Activated naive CD8-positive, alpha-beta T cell treated with anti-CD3 and anti-CD28 coated beads, Interleukin-2, amount 10 ng/mL, durations not matched to agents 7 days and 5 days (primary cell): ENCODE data around the gene CNTNAP5. TPM values are rescaled to one million over a fixed set of nuclear protein-coding genes. Genes with fewer than 3 reads are reported as not detected.

Experiments
- ATAC-seq: fragments of 150-1000 bp; cut with Tn5 transposase; one replicate; pipeline ENCODE4 v1.10.0; 2021; ENCODE audit warnings: low read depth, moderate library complexity
- POLR2A ChIA-PET: fragments of 350-600 bp; sonication (Branson Sonifier 250); formaldehyde crosslinking; loops from one replicate; lab custom pipeline; 2021; ENCODE audit warnings: antibody characterized with exemption; lab: Charles Lee
- DNase-seq: peaks from one replicate; pipeline ENCODE4 v3.0.0; 2021
- H3K27ac Mint-ChIP-seq: one replicate; pipeline ENCODE4 v1.8.0; 2022; ENCODE audit warnings: mild to moderate bottlenecking, mixed read lengths
- H3K27me3 Mint-ChIP-seq: one replicate; pipeline ENCODE4 v1.8.0; 2022; ENCODE audit warnings: mild to moderate bottlenecking, moderate library complexity, mixed read lengths
- H3K36me3 Mint-ChIP-seq: one replicate; pipeline ENCODE4 v1.8.0; 2021; ENCODE audit warnings: mild to moderate bottlenecking, mixed read lengths
- H3K4me1 Mint-ChIP-seq: one replicate; pipeline ENCODE4 v1.8.0; 2021; ENCODE audit warnings: mixed read lengths
- H3K4me3 Mint-ChIP-seq: one replicate; pipeline ENCODE4 v1.8.0; 2022; ENCODE audit warnings: mild to moderate bottlenecking, moderate library complexity, mixed read lengths
- H3K9me3 Mint-ChIP-seq: one replicate; pipeline ENCODE4 v1.8.0; 2021; ENCODE audit warnings: mixed read lengths
- total RNA-seq, 2 experiments: library from RNA; stranded (reverse); gene quantifications; one replicate each; pipeline ENCODE4 v1.2.3, GENCODE V29; 2021

The CNTNAP5 gene
- total RNA-seq, 2 experiments from 2014 or later, result not detected

DNA sequence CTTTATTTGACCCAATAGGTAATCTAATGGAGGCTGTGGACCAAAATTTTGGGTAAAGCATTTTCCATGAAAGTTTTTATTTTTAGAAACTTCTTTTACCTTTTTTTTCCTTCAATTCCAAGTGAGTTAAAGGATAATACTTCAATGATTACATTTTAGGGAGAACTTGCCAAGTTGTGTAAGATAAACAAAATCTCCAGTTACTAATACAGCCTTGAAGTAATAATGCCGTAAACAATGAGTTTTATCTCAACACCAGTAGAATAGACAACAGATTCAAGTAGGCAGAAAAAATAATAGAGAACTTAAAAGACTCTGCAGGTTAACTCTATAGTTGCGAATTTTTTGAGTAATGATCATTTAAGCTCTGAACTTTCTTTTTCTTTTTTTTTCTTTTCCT is 807.4 kb downstream of the CNTNAP5 start:
- no peaks in the 10 kb centered on the region for H3K27me3 Mint-ChIP-seq
- DNase-seq (no peak), ATAC-seq (no peak)
- H3K36me3 Mint-ChIP-seq, result no peaks in the 10 kb centered on the region
- H3K4me1 Mint-ChIP-seq, result no peaks in the 10 kb centered on the region
- H3K9me3 Mint-ChIP-seq, result peaks cover 4% of the 10 kb centered on the region
- POLR2A ChIA-PET, result no interaction called here
- no peak overlapping the region for H3K27ac Mint-ChIP-seq
- no peak overlapping the region for H3K4me3 Mint-ChIP-seq

DNA sequence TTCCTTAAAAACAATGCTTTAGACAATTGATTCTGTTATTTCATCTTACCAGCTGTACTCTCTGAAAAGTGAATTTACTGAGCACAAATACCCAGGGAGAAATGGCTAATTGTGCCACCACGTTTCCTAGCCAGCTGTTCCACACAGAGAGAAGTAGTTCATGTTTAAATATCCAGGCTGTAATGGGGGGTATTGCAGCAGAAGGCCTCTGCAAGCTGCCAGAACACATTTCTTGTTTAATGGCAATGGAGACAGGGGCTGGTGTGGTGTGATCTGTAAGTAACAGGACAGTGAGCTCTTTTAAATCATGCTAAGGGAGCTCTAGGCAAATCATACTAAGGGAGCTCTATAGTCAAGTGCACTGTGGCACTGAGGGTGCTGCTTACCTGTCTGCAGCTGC is 809.2 kb downstream of the CNTNAP5 start:
- POLR2A ChIA-PET, result no interaction called here
- DNase-seq (no peak), ATAC-seq (no peak)
- Mint-ChIP-seq H3K4me1 (no peaks in the 10 kb centered on the region), H3K9me3 (no peaks in the 10 kb centered on the region), H3K36me3 (no peaks in the 10 kb centered on the region), H3K4me3 (no peak overlapping the region), H3K27me3 (no peaks in the 10 kb centered on the region), H3K27ac (no peak overlapping the region)

DNA sequence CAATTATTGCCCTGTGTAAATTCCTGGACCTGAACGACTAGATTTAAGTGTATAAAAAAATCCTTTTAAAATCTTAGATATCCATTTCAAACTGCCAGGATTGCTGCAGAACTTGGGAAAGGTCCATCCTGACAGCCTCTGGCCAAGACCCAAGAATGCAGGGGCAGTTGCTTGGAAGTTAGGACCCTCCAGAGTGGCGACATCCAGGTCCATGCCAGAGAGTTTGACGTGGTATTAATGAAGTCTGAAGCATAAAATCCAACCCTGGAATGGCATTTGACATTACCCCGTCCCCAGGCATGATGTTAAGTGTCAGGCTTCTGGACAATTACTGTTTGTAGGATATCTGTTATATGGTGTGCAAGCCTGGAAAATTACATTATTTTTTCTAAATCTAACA is 810.2 kb downstream of the CNTNAP5 start:
- no peaks in the 10 kb centered on the region for H3K4me1 Mint-ChIP-seq
- H3K27me3 Mint-ChIP-seq, result no peaks in the 10 kb centered on the region
- no peak overlapping the region for H3K4me3 Mint-ChIP-seq
- H3K36me3 Mint-ChIP-seq, result no peaks in the 10 kb centered on the region
- POLR2A ChIA-PET, result no interaction called here
- no peaks in the 10 kb centered on the region for H3K9me3 Mint-ChIP-seq
- ATAC-seq (no peak), DNase-seq (no peak)
- H3K27ac Mint-ChIP-seq, result no peak overlapping the region

DNA sequence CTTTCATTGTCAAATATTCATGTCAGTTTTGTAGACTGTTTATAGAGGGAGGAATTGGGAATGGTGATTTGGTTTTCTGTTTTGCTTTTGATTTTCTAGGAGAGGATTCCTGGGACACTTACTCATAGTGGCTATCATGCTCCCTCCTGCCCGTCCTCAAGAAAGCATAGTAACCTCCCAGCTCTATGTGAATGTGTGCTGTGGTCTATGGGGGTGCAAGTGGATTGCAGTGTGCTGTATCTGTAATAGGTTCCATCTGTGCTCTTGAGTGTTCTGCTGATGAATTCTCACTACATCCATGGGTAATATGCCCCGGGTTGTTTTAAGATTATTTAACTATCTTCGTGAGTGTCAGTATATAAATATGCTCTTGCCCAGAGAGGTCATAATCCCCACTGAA is 811.3 kb downstream of the CNTNAP5 start:
- no peak overlapping the region for H3K27ac Mint-ChIP-seq
- no peak for ATAC-seq

DNA sequence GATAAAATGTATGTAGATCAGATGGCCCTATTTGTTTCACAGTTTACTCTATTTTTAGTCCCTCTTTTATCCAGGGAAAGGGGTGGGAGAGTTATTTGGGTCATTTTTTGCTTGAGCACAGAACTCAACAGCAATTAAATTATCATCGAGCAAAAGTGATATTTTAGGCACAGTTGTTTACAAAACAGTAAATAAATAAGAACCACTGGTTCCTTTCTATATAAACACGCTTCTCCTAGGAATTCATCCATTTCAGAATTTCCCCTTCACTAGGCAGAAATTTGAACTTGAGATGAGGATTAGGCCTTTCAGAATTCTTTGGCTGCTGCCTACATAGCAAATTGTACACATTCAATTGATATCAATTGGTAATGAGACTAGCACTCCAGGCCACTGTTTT is 812.4 kb downstream of the CNTNAP5 start:
- H3K9me3 Mint-ChIP-seq, result no peaks in the 10 kb centered on the region
- no peak for ATAC-seq
- H3K27me3 Mint-ChIP-seq, result no peaks in the 10 kb centered on the region
- no peak for DNase-seq
- H3K4me3 Mint-ChIP-seq, result no peak overlapping the region
- no peaks in the 10 kb centered on the region for H3K4me1 Mint-ChIP-seq
- POLR2A ChIA-PET, result no interaction called here
- no peak overlapping the region for H3K27ac Mint-ChIP-seq
- no peaks in the 10 kb centered on the region for H3K36me3 Mint-ChIP-seq

More for the DNA sequence above, 811.3 kb downstream of the CNTNAP5 start:
- no peak for DNase-seq
- H3K27me3 Mint-ChIP-seq, result no peaks in the 10 kb centered on the region
- POLR2A ChIA-PET, result no interaction called here
- no peaks in the 10 kb centered on the region for H3K9me3 Mint-ChIP-seq
- no peaks in the 10 kb centered on the region for H3K36me3 Mint-ChIP-seq
- H3K4me1 Mint-ChIP-seq, result no peaks in the 10 kb centered on the region
- H3K4me3 Mint-ChIP-seq, result no peak overlapping the region

DNA sequence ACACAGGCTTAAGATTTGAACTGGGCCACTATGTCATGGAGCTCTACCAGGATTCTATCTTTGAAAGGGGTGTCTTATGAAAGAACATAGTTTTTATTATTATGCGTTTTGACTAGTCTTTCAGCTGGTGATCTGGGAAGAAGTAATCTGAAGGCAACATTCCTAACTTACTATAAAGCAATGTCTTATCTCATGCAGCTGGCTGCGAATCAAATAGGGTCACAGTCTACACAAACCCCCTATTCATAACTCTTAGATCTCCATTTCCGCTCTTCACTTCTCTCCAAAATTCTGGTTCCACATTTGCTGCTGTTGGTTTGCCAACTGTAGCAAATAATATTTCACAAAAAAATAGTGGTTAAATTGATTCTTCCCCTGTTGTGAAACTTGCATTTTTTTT is 813.3 kb downstream of the CNTNAP5 start:
- Mint-ChIP-seq H3K4me1 (no peaks in the 10 kb centered on the region), H3K9me3 (no peaks in the 10 kb centered on the region), H3K4me3 (no peak overlapping the region), H3K27ac (no peak overlapping the region), H3K27me3 (no peaks in the 10 kb centered on the region), H3K36me3 (no peaks in the 10 kb centered on the region)
- POLR2A ChIA-PET, result no interaction called here
- ATAC-seq, result no peak
- DNase-seq, result no peak

DNA sequence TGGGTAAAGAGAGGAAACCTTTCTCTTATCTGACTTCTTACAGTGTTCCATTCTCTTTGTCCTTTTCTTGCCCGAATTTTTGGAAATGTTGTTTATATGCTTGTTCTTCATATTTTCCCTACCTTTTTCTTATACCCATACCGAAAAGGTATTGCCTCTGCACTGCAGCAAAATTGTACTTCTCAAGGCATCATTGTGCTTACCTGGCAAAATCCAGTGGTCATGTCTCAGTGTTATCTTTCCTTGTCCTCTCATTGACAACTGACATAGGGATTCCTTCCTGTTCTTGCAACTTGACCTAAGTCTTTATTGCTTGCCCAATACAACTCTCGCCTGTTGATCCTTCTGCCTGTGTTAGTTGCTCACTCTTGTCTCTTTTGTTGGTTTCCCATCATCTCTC is 842.2 kb downstream of the CNTNAP5 start:
- Mint-ChIP-seq H3K9me3 (no peaks in the 10 kb centered on the region), H3K4me3 (no peak overlapping the region)

DNA sequence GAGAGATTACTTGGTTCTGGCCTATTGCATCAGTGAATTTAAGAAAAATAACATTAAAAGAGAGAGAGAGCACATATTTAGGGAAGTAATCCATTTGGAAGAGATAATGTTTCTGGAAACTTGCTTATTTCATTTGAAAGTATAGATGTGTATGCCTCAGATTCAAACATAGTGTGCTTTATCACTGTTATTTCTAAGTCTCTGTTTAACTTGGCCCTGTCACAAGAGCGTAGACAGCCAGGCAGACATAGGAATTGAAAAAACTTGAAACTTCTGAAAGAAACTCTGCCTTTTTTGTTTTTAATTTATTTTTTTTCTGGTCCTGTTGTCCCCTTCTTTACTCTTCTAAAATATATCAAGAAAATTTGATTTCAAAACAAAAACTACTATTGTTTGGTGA is 849.1 kb downstream of the CNTNAP5 start:
- Mint-ChIP-seq H3K4me3 (no peak overlapping the region), H3K27ac (no peak overlapping the region), H3K4me1 (no peaks in the 10 kb centered on the region), H3K9me3 (no peaks in the 10 kb centered on the region), H3K36me3 (no peaks in the 10 kb centered on the region), H3K27me3 (no peaks in the 10 kb centered on the region)
- DNase-seq (no peak), ATAC-seq (no peak)
- POLR2A ChIA-PET, result no interaction called here

More for the DNA sequence above, 842.2 kb downstream of the CNTNAP5 start:
- Mint-ChIP-seq H3K27ac (no peak overlapping the region), H3K4me1 (no peaks in the 10 kb centered on the region), H3K36me3 (no peaks in the 10 kb centered on the region), H3K27me3 (no peaks in the 10 kb centered on the region)
- POLR2A ChIA-PET, result no interaction called here
- DNase-seq (no peak), ATAC-seq (no peak)

DNA sequence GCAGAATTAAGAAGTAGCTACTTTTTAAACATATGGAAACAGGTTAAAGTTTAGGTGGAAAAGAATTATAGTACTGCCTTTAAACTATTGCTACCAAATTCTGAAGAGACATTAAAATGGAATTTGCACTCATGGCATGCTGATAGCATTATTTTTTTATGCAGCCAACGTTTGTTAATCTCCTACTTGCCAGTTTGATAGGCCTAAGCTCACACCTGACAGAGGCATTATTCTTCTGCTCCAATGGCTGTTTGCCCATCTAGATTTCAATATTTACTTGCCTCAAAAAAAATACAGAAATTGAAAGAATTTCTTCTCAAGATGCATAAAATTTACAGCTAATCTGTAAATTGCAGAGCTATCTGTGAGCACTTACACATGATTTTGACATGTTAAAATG is 849.6 kb downstream of the CNTNAP5 start:
- POLR2A ChIA-PET, result no interaction called here
- Mint-ChIP-seq H3K9me3 (no peaks in the 10 kb centered on the region), H3K27me3 (no peaks in the 10 kb centered on the region), H3K4me1 (no peaks in the 10 kb centered on the region), H3K4me3 (no peak overlapping the region), H3K36me3 (no peaks in the 10 kb centered on the region), H3K27ac (no peak overlapping the region)
- DNase-seq (no peak), ATAC-seq (no peak)

DNA sequence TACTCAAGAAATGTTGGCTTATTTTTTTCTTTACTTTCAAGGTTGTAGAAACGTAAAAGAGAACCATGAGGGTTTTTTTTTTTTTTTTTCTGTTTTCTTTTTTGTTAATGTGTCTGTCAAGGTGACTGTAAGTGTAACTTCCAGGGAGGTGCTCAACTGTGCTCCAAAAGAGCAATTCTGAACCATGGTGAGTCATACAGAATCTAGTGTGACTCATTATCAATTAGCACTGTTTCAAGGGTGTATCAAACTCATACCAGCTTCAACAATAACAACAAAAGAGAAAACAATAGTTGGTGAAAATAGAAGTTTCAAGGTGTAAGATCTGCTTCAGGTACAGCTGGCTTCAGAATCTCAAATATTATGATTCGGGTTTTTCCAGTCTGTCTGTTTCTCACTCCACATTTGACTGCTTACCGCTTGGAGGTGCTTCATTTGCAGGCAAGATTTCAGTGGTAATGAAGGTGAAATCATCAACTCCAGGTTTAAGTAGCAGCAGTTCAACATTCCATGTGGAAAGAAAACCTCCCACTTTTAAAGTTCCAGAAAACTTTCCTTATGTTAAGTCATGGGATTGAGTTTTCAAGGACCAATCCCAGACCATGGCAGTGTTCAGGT is 850.6 kb downstream of the CNTNAP5 start:
- POLR2A ChIA-PET, result no interaction called here
- Mint-ChIP-seq H3K4me3 (no peak overlapping the region), H3K36me3 (no peaks in the 10 kb centered on the region), H3K4me1 (no peaks in the 10 kb centered on the region), H3K27ac (no peak overlapping the region), H3K9me3 (peaks cover under 1% of the 10 kb centered on the region), H3K27me3 (no peaks in the 10 kb centered on the region)
- ATAC-seq (no peak), DNase-seq (no peak)

DNA sequence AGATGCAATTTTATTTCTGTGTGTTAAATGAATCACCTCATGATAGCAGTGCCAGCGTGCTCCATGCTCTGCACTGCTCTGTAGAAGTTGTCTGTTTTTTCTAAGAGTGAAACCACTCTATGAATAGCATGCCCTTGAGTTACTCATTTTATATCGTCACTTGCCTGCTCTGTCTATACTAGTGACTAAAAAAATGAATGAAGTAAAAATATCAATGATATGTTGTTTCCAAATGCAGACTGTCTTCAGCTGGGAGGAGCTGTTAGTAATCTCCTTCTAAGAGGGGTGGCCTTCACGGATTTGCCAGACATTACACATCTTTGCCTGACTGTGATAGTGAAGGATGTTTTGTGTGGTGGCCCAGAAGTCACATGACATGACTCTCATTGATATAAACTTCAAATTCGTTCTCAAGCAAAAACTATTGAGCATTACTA is 852.1 kb downstream of the CNTNAP5 start:
- POLR2A ChIA-PET, result no interaction called here
- Mint-ChIP-seq H3K36me3 (no peaks in the 10 kb centered on the region), H3K27ac (no peak overlapping the region), H3K4me3 (no peak overlapping the region), H3K27me3 (no peaks in the 10 kb centered on the region), H3K9me3 (peaks cover 4% of the 10 kb centered on the region), H3K4me1 (no peaks in the 10 kb centered on the region)
- DNase-seq, result no peak
- no peak for ATAC-seq

DNA sequence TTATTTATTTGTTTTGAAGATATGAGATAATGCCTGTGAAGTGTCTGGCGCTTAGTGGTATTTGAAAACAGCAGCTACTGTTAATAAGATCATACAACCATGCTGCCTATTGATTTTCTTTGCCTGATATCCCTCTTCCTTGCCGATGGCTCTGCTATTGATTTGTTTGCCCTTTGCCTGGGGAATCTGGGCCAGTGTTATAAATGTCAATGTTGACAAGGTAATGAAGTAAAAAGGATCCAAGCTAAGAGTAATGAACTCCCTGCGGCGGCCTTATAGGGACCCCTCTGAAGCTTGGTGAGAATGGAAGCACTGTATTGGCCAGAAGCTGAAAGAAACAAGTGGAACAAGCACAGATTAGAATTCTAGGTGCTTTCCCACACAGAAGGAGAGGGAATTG is 854.6 kb downstream of the CNTNAP5 start:
- POLR2A ChIA-PET, result no interaction called here
- H3K4me1 Mint-ChIP-seq, result no peaks in the 10 kb centered on the region
- no peak for ATAC-seq
- DNase-seq, result no peak
- H3K36me3 Mint-ChIP-seq, result no peaks in the 10 kb centered on the region
- no peak overlapping the region for H3K27ac Mint-ChIP-seq
- H3K9me3 Mint-ChIP-seq, result peaks cover 4% of the 10 kb centered on the region
- H3K27me3 Mint-ChIP-seq, result no peaks in the 10 kb centered on the region
- H3K4me3 Mint-ChIP-seq, result no peak overlapping the region

DNA sequence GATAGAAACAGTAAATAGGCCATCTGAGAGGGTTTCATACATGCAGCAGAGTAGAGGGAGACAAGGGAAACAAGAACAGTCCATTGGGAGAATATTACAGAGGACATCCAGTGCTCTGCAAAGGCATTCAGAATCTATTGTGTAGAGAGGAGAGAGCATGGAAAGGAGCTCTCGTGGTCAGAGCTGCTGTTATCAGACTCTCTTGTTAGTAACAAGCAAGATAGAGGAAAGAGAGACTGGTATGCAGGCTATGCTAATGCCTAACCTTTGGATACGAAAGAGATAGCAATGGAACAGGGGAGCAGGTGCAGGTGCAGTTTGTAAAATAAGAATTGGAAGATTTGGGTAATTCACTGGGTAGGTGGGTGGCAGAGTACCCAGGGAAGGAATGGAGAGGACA is 855.9 kb downstream of the CNTNAP5 start:
- Mint-ChIP-seq H3K4me3 (no peak overlapping the region), H3K36me3 (no peaks in the 10 kb centered on the region), H3K4me1 (no peaks in the 10 kb centered on the region), H3K27ac (no peak overlapping the region), H3K27me3 (no peaks in the 10 kb centered on the region), H3K9me3 (peaks cover 4% of the 10 kb centered on the region)
- DNase-seq, result no peak
- ATAC-seq, result no peak
- POLR2A ChIA-PET, result no interaction called here

DNA sequence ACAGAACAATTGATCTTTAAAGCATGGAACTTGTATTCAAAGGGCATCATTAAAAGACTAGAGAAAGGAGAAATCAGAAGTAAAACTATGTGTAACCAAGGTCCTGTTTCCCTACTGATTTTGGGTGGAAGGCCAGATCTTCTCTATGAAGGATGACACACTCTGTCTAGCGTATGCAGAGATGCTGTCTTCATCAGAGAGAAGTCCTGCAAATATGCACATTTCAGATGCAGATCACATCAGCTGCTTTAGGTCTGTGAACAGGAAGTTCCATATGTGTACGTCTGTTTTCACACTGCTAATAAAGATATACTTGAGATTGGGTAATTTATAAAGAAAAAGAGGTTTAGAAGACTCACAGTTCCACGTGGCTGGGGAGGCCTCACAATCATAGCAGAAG is 857.3 kb downstream of the CNTNAP5 start:
- Mint-ChIP-seq H3K4me1 (no peaks in the 10 kb centered on the region), H3K9me3 (peaks cover 4% of the 10 kb centered on the region), H3K27ac (no peak overlapping the region), H3K36me3 (no peaks in the 10 kb centered on the region), H3K4me3 (no peak overlapping the region), H3K27me3 (no peaks in the 10 kb centered on the region)
- POLR2A ChIA-PET, result no interaction called here
- DNase-seq (no peak), ATAC-seq (no peak)

DNA sequence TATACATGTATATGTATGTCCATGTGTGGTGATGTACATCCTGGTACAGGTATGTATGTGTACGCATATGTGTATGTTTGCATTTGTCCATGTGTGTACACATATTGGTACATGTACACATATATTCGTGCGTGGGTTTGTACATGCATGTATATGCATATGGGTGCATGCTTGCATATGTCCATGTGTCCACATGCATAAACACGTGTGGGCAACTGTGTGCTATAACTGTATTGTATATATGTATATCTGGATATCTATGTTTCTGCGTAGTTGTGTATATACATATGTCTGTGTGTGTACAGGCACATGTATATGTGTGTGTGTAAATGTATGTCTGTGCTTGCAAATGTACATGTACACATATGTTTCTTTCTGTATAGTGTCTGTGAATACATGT is 858.5 kb downstream of the CNTNAP5 start:
- no peak overlapping the region for H3K4me3 Mint-ChIP-seq
- H3K4me1 Mint-ChIP-seq, result no peaks in the 10 kb centered on the region
- ATAC-seq (no peak), DNase-seq (no peak)
- POLR2A ChIA-PET, result no interaction called here
- no peaks in the 10 kb centered on the region for H3K27me3 Mint-ChIP-seq
- no peaks in the 10 kb centered on the region for H3K36me3 Mint-ChIP-seq
- peaks cover 4% of the 10 kb centered on the region for H3K9me3 Mint-ChIP-seq
- no peak overlapping the region for H3K27ac Mint-ChIP-seq
